ENCODE data around the gene DENND1A. TPM values are rescaled to one million over a fixed set of nuclear protein-coding genes. Genes with fewer than 3 reads are reported as not detected.

The DENND1A gene
- total RNA-seq, 1 donor from 2014 or later, result 25.2 TPM

DNA sequence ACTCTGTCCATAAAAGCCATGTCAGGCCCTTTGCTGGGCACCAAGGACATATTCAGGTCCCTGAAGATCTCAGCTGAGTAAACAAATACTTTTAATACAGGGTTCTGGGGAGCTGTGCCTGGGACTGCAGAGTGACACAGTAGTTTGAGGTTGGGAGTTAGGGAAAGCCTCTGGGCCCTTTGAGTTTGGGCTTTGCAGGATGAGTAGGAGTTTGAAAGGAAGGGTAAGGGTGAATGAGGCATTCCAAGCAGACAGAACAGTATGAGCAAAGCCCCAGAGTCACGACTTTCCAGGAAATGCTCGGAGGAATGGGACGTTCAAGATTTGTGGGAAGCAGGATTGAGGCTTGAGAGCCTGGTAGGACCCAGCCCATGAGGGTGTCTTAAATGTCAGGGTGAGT lies 560.6 kb downstream of the DENND1A start:
- Mint-ChIP-seq H3K9me3 (no peaks in the 10 kb centered on the region), H3K27ac (no peak overlapping the region), H3K4me3 (no peak overlapping the region), H3K27me3 (peaks cover 17% of the 10 kb centered on the region), H3K4me1 (peaks cover 9% of the 10 kb centered on the region), H3K36me3 (ENCODE audit: low read depth) (no peaks in the 10 kb centered on the region)
- POLR2A ChIA-PET, result no interaction called here
- TF ChIP-seq, protein P1, sequence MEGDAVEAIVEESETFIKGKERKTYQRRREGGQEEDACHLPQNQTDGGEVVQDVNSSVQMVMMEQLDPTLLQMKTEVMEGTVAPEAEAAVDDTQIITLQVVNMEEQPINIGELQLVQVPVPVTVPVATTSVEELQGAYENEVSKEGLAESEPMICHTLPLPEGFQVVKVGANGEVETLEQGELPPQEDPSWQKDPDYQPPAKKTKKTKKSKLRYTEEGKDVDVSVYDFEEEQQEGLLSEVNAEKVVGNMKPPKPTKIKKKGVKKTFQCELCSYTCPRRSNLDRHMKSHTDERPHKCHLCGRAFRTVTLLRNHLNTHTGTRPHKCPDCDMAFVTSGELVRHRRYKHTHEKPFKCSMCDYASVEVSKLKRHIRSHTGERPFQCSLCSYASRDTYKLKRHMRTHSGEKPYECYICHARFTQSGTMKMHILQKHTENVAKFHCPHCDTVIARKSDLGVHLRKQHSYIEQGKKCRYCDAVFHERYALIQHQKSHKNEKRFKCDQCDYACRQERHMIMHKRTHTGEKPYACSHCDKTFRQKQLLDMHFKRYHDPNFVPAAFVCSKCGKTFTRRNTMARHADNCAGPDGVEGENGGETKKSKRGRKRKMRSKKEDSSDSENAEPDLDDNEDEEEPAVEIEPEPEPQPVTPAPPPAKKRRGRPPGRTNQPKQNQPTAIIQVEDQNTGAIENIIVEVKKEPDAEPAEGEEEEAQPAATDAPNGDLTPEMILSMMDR (IDR thresholded peaks at IDR 0.05), result no peak
- ATAC-seq (ENCODE audit: low read depth), result no peak
- CTCF ChIA-PET, result no interaction called here
- DNase-seq, result no peak
- intact Hi-C loops (cut with micrococcal nuclease), result no loop called here

DNA sequence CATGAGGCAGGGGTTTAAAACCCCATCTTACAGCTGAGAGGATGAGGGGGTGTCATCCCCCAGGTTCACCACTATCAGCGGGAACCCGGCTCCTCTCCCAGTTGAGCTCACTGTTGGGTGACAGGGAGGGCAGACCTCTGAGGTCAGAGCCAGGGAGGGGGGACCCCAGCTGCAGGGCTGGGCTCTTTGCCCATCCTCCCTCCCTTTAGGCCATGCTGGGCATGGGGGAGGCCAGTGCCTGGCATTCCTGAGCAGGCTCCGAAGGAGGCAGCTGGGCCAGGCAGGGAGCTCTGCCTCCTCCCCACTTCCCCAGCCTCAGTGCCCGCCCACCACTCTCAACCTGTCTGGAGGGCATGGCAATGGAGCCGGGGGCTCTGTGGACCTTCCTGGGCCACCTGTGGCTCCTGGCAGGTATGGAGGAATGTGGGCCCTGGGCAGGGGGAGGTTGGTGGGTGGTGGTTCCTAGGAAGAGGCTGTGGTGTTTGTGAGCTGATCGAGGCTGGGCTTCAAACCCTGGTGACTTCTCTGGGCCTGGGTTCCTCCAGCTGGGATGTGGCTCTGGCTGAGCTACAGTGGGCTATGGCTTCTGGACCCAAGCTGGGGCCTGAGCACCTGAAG lies 561.3 kb downstream of the DENND1A start:
- peaks cover 9% of the 10 kb centered on the region for H3K4me1 Mint-ChIP-seq

DNA sequence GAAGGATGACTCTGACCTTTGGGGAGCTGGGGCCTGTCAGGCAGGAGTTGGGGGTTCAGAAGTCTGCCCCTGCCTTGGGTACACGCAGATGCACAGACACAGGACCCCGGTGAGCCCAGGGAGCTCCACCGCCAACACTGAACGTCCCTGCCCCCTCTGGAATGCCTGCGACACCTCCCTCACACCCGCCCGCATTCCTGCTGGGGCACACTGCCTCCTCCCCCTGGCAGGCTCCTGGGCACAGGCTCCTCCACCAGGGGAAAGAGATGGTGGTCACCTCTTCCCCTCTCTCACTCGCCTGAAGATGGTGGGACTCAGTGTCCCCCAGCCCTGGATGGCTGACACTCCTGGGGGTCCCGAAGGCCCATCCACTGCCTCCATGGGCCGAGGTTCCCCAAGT lies 561.9 kb downstream of the DENND1A start:
- ChIA-PET POLR2A (no interaction called here), CTCF (no interaction called here)
- intact Hi-C loops (cut with micrococcal nuclease), result no loop called here
- Mint-ChIP-seq H3K27ac (no peak overlapping the region), H3K27me3 (peaks cover 17% of the 10 kb centered on the region), H3K9me3 (no peaks in the 10 kb centered on the region), H3K4me1 (peaks cover 9% of the 10 kb centered on the region), H3K36me3 (ENCODE audit: low read depth) (no peaks in the 10 kb centered on the region), H3K4me3 (no peak overlapping the region)
- ATAC-seq (ENCODE audit: low read depth) (no peak), DNase-seq (no peak)
- TF ChIP-seq, protein P1 (IDR thresholded peaks at IDR 0.05), result no peak

More for the DNA sequence above, 561.3 kb downstream of the DENND1A start:
- ChIA-PET POLR2A (no interaction called here), CTCF (no interaction called here)
- DNase-seq (no peak), ATAC-seq (ENCODE audit: low read depth) (no peak)
- TF ChIP-seq, protein P1 (IDR thresholded peaks at IDR 0.05), result no peak
- H3K27ac Mint-ChIP-seq, result no peak overlapping the region
- H3K9me3 Mint-ChIP-seq, result no peaks in the 10 kb centered on the region
- H3K4me3 Mint-ChIP-seq, result no peak overlapping the region
- H3K36me3 Mint-ChIP-seq (ENCODE audit: low read depth), result no peaks in the 10 kb centered on the region
- peaks cover 17% of the 10 kb centered on the region for H3K27me3 Mint-ChIP-seq
- intact Hi-C loops (cut with micrococcal nuclease), result no loop called here

DNA sequence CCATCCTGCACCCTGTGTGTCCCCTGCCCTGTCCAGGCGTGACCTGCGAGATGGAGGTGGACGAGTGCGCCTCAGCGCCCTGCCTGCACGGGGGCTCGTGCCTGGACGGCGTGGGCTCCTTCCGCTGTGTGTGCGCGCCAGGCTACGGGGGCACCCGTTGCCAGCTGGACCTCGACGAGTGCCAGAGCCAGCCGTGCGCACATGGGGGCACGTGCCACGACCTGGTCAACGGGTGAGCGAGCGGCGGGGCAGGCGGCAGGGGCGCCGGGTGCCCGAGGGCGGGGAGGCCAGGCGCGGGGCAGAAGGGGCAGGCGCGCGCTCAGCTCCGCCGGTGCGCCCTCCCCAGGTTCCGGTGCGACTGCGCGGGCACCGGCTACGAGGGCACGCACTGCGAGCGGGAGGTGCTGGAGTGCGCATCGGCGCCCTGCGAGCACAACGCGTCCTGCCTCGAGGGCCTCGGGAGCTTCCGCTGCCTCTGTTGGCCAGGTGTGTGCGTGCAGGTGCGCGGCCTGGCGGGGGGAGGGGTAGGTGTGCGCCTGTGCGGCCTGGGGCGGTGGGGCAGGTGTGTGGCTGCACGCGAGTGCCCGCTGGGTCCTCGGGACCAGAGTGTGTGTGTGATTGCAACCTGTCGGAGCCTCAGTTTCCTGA lies 563.9 kb downstream of the DENND1A start:
- DNase-seq (no peak), ATAC-seq (ENCODE audit: low read depth) (no peak)
- Mint-ChIP-seq H3K9me3 (no peaks in the 10 kb centered on the region), H3K27ac (no peak overlapping the region), H3K27me3 (peaks cover 2% of the 10 kb centered on the region), H3K4me3 (no peak overlapping the region), H3K4me1 (no peaks in the 10 kb centered on the region), H3K36me3 (ENCODE audit: low read depth) (no peaks in the 10 kb centered on the region)
- intact Hi-C loops (cut with micrococcal nuclease), result no loop called here
- TF ChIP-seq, protein P1 (IDR thresholded peaks at IDR 0.05), result no peak
- ChIA-PET POLR2A (no interaction called here), CTCF (no interaction called here)

DNA sequence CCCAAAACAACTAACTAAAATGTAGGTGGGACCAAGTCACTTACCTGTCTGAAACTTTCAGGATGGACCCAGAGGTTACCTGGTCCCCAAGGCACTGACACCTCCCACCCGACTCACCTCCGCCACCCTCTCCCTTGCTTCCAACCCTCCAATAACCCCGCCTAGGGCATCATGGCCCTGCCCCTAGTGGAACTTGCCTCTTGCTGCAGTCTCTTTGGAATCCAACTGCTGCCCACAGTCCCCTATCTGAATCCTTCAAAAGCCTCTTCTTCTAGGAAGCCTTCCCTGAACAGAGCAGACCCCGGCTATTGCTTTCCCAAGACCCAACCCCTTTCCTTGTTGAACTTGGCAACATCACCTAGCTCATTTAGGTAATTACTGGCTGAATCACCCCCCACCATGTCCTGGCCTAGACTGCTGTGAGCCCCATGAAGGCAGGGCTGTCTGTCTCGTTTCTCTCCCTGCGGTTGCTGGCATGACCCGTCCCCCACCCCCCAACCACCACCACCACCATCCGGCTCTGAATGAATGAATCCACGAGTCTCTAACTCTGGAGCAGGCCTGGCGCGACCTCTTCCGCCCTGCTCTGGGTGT lies 564.5 kb downstream of the DENND1A start:
- TF ChIP-seq, protein P1 (IDR thresholded peaks at IDR 0.05), result no peak
- POLR2A ChIA-PET, result no interaction called here
- no peaks in the 10 kb centered on the region for H3K36me3 Mint-ChIP-seq (ENCODE audit: low read depth)
- CTCF ChIA-PET, result no interaction called here
- no peak overlapping the region for H3K27ac Mint-ChIP-seq
- intact Hi-C loops (cut with micrococcal nuclease), result no loop called here
- DNase-seq, result no peak
- H3K4me1 Mint-ChIP-seq, result peaks cover under 1% of the 10 kb centered on the region
- ATAC-seq (ENCODE audit: low read depth), result no peak
- no peaks in the 10 kb centered on the region for H3K9me3 Mint-ChIP-seq
- peaks cover 2% of the 10 kb centered on the region for H3K27me3 Mint-ChIP-seq
- no peak overlapping the region for H3K4me3 Mint-ChIP-seq

All from activated B cell treated with CpG ODN at 0.5 μM for 24 hours (primary cell).